GM18868 (cell line): Measurements from ENCODE around the gene DHRS7.

ENCODE experiments used
- ATAC-seq: cut with Tn5 transposase; IDR thresholded peaks from one replicate; pipeline ENCODE4 v1.9.1; 2021; ENCODE audit warnings: mild to moderate bottlenecking, moderate library complexity; ENCODE audit not compliant: unreplicated experiment

Gene DHRS7

GRCh38 chr14:60184905-60185555, 19.8 kb upstream of the DHRS7 start:
- ATAC-seq = no peak

- ATAC-seq = peak; percentile 39
These were observed 19.1 kb upstream of the DHRS7 start for GRCh38 chr14:60184146-60184904.

GRCh38 chr14:60183741-60184140, 18.5 kb upstream of the DHRS7 start:
- peak; percentile 56 for ATAC-seq

GRCh38 chr14:60183138-60183537, 17.9 kb upstream of the DHRS7 start:
- ATAC-seq = peak; percentile 41

GRCh38 chr14:60179431-60179869, 14.3 kb upstream of the DHRS7 start:
- no peak for ATAC-seq

GRCh38 chr14:60178820-60179219, 13.6 kb upstream of the DHRS7 start:
- ATAC-seq = no peak

- no peak for ATAC-seq
These were observed 13.0 kb upstream of the DHRS7 start for GRCh38 chr14:60178164-60178563.

- peak; percentile 59 for ATAC-seq
These were observed 10.2 kb upstream of the DHRS7 start for GRCh38 chr14:60175255-60175902.

GRCh38 chr14:60174352-60175254, 9.4 kb upstream of the DHRS7 start:
- no peak for ATAC-seq

GRCh38 chr14:60171690-60172089, 6.5 kb upstream of the DHRS7 start:
- ATAC-seq = peak; percentile 53

GRCh38 chr14:60170948-60171347, 5.8 kb upstream of the DHRS7 start:
- no peak for ATAC-seq

GRCh38 chr14:60169722-60170121, 4.5 kb upstream of the DHRS7 start:
- ATAC-seq = no peak

GRCh38 chr14:60166142-60166541, 944 bp upstream of the DHRS7 start:
- ATAC-seq = no peak

- ATAC-seq = peak; percentile 7
These were observed 314 bp upstream of the DHRS7 start for GRCh38 chr14:60165547-60165876.

GRCh38 chr14:60164404-60164711, 840 bp downstream of the DHRS7 start:
- ATAC-seq = peak; percentile 18

GRCh38 chr14:60163693-60164092, 1.5 kb downstream of the DHRS7 start:
- no peak for ATAC-seq

GRCh38 chr14:60161196-60162107, 3.7 kb downstream of the DHRS7 start:
- ATAC-seq = no peak

- no peak for ATAC-seq
These were observed 4.8 kb downstream of the DHRS7 start for GRCh38 chr14:60160422-60160821.

GRCh38 chr14:60154671-60155070, 10.5 kb downstream of the DHRS7 start:
- no peak for ATAC-seq

GRCh38 chr14:60153991-60154390, 11.2 kb downstream of the DHRS7 start:
- no peak for ATAC-seq
